Gastroesophageal sphincter (tissue), 3 donors: ENCODE measurements around the gene PHC2.

Source experiments
- CTCF ChIP-seq, 4 experiments: fragments of 200-600 bp in 2 of 4; fragments of 450-650 bp in 2 of 4; sonication (generic) in 1 of 4; IDR thresholded peaks; one replicate each; pipeline ENCODE4 v1.5.1; 2017 to 2019; ENCODE audit warnings: antibody characterized with exemption in 4 of 4, mild to moderate bottlenecking in 2 of 4, moderate library complexity in 2 of 4
- POLR2AphosphoS5 ChIP-seq: sonication (generic); formaldehyde crosslinking; IDR thresholded peaks from one replicate; pipeline ENCODE4 v1.6.1; 2017; ENCODE audit warnings: antibody characterized with exemption

- no peak for TF ChIP-seq CTCF (IDR thresholded peaks at IDR 0.05)
- no peak for TF ChIP-seq POLR2AphosphoS5
Measured at GRCh38 chr1:33320619-33321165, 110.2 kb downstream of the PHC2 start, which contains the start of gene A3GALT2.
